ENCODE measurements around the gene PIGU.

The PIGU gene

DNA sequence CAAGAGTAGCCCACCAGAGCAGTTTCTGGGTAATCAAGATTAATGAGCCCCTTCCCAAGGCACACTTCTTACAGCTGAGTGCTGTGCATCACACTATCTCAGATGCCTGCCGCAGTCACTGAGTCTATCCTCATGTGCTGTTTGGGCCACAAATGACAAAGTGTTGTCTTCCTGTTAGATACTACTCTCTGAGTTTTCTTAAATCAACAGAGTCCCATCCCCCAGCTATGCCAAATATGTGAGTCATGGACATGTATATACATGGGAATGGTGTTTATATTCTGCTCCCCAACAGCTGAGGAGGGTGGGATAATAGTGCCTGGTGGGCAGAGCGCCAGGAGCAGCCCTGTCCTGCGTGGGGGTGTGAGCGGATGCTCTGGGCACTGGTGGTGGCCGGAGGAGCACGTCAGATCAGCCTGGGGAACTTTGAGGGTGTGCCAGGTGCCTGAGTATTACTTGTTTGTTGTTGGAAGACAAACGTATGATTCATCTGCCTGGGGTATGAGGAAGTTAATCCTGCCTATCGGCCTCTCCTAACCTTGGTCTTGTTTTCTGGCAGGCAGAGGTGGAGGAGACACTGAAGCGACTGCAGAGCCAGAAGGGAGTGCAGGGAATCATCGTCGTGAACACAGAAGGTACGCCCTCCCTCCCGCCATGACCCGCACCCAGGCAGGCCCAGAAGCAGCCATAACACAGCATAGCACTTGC, 151.0 kb downstream of the PIGU start (continued):
- TF ChIP-seq, protein P1, sequence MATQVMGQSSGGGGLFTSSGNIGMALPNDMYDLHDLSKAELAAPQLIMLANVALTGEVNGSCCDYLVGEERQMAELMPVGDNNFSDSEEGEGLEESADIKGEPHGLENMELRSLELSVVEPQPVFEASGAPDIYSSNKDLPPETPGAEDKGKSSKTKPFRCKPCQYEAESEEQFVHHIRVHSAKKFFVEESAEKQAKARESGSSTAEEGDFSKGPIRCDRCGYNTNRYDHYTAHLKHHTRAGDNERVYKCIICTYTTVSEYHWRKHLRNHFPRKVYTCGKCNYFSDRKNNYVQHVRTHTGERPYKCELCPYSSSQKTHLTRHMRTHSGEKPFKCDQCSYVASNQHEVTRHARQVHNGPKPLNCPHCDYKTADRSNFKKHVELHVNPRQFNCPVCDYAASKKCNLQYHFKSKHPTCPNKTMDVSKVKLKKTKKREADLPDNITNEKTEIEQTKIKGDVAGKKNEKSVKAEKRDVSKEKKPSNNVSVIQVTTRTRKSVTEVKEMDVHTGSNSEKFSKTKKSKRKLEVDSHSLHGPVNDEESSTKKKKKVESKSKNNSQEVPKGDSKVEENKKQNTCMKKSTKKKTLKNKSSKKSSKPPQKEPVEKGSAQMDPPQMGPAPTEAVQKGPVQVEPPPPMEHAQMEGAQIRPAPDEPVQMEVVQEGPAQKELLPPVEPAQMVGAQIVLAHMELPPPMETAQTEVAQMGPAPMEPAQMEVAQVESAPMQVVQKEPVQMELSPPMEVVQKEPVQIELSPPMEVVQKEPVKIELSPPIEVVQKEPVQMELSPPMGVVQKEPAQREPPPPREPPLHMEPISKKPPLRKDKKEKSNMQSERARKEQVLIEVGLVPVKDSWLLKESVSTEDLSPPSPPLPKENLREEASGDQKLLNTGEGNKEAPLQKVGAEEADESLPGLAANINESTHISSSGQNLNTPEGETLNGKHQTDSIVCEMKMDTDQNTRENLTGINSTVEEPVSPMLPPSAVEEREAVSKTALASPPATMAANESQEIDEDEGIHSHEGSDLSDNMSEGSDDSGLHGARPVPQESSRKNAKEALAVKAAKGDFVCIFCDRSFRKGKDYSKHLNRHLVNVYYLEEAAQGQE (tag by site-specific recombination; IDR thresholded peaks at IDR 0.05): no peak
- TF ChIP-seq ZNF394 (tag by site-specific recombination; IDR thresholded peaks at IDR 0.05; ENCODE audit: borderline replicate concordance) (no peak), GLI4 (tag by site-specific recombination; IDR thresholded peaks at IDR 0.05) (no peak), ZNF677 (tag by site-specific recombination; IDR thresholded peaks at IDR 0.05) (no peak), ZNF19 (tag by site-specific recombination; IDR thresholded peaks at IDR 0.05; ENCODE audit: low read depth) (no peak), ZSCAN30 (tag by site-specific recombination; IDR thresholded peaks at IDR 0.05) (no peak), ZSCAN18 (tag by site-specific recombination; IDR thresholded peaks at IDR 0.05) (no peak), ZNF639 (tag by site-specific recombination; IDR thresholded peaks at IDR 0.05) (no peak), ZNF660 (tag by site-specific recombination; IDR thresholded peaks at IDR 0.05) (no peak), YY2 (tag by site-specific recombination; IDR thresholded peaks at IDR 0.05) (no peak), ZNF544 (tag by site-specific recombination; IDR thresholded peaks at IDR 0.05) (no peak), ZNF645 (tag by site-specific recombination; IDR thresholded peaks at IDR 0.05) (no peak), ZNF561 (tag by site-specific recombination; IDR thresholded peaks at IDR 0.05; ENCODE audit: borderline replicate concordance) (no peak), ZBTB48 (tag by site-specific recombination; IDR thresholded peaks at IDR 0.05) (0 out of 2 replicates have a peak, but pooled peaks have one; percentile 46), GFI1B (tag by site-specific recombination; IDR thresholded peaks at IDR 0.05) (no peak), KLF7 (tag by site-specific recombination; IDR thresholded peaks at IDR 0.05; ENCODE audit: borderline replicate concordance) (no peak), PBX3 (CRISPR knock-in tag; IDR thresholded peaks at IDR 0.05) (no peak), PATZ1 (tag by site-specific recombination; IDR thresholded peaks at IDR 0.05) (no peak; the same call in 1 of the 2 replicates), ZNF155 (tag by site-specific recombination; IDR thresholded peaks at IDR 0.05) (no peak), GLIS1 (tag by site-specific recombination; IDR thresholded peaks at IDR 0.05) (peak; percentile 70; the same call in 1 of the 2 replicates), ZNF596 (tag by site-specific recombination; IDR thresholded peaks at IDR 0.05) (no peak), ZNF24 (tag by site-specific recombination; IDR thresholded peaks at IDR 0.05) (peak; percentile 83), ZNF391 (tag by site-specific recombination; IDR thresholded peaks at IDR 0.05; ENCODE audit: borderline replicate concordance, low read depth) (no peak), SCRT1 (tag by site-specific recombination; IDR thresholded peaks at IDR 0.05; ENCODE audit: borderline replicate concordance) (no peak), ZFP37 (tag by site-specific recombination; IDR thresholded peaks at IDR 0.05) (0 out of 2 replicates have a peak, but pooled peaks have one; percentile 43), ZFHX2 (tag by site-specific recombination; conservative IDR thresholded peaks at IDR 0.05) (peak; percentile 81), YY1 (tag by site-specific recombination; IDR thresholded peaks at IDR 0.05) (no peak)
- TF ChIP-seq, protein P2, sequence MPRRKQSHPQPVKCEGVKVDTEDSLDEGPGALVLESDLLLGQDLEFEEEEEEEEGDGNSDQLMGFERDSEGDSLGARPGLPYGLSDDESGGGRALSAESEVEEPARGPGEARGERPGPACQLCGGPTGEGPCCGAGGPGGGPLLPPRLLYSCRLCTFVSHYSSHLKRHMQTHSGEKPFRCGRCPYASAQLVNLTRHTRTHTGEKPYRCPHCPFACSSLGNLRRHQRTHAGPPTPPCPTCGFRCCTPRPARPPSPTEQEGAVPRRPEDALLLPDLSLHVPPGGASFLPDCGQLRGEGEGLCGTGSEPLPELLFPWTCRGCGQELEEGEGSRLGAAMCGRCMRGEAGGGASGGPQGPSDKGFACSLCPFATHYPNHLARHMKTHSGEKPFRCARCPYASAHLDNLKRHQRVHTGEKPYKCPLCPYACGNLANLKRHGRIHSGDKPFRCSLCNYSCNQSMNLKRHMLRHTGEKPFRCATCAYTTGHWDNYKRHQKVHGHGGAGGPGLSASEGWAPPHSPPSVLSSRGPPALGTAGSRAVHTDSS (tag by site-specific recombination; IDR thresholded peaks at IDR 0.05): no peak

Data from HEK293 (cell line).